GM06990 (cell line): ENCODE measurements around the gene ZCCHC8.

Experiments used
- DNase-seq: peaks from one replicate; pipeline ENCODE4 v3.0.0-alpha.2; 2011; ENCODE audit not compliant: insufficient read length; ENCODE audit errors: extremely low read depth
- H3K27me3 ChIP-seq: replicated peaks from 2 replicates; pipeline ENCODE4 v1.6.0; 2011; ENCODE audit warnings: low read length; ENCODE audit not compliant: control insufficient read depth, insufficient read depth
- H3K36me3 ChIP-seq: 2 replicates; pipeline ENCODE4 v1.5.1; 2011; ENCODE audit warnings: low read length; ENCODE audit not compliant: control insufficient read depth, insufficient read depth
- H3K4me3 ChIP-seq: replicated peaks from 2 replicates; pipeline ENCODE4 v1.5.1; 2011; ENCODE audit warnings: low read depth, mild to moderate bottlenecking, control low read depth, low read length
- CTCF ChIP-seq: IDR thresholded peaks from 2 replicates; pipeline ENCODE4 v1.5.1; 2011; ENCODE audit warnings: low read length, control low read depth, mild to moderate bottlenecking, inconsistent platforms; ENCODE audit not compliant: insufficient read depth, poor library complexity, severe bottlenecking

The ZCCHC8 gene

GRCh38 chr12:122500685-122501488, at the start of gene ZCCHC8:
Gene ZCCHC8, minus strand, starts transcription at chr12:122500932. Its CDS starts 92 bp downstream, at chr12:122500840.
- peak; percentile 97 for DNase-seq
- peak; percentile 41 for TF ChIP-seq CTCF
- Histone ChIP-seq H3K36me3 (peaks cover 2% of the 10 kb centered on the region), H3K4me3 (peak within 1 kb of the TSS; percentile 82), H3K27me3 (no peaks in the 10 kb centered on the region)

GRCh38 chr12:122547330-122547729, 46.6 kb upstream of the ZCCHC8 start:
- peaks cover 7% of the 10 kb centered on the region for H3K36me3 ChIP-seq
- no peaks in the 10 kb centered on the region for H3K27me3 ChIP-seq
- H3K4me3 ChIP-seq = no peak overlapping the region
- no peak for DNase-seq
- TF ChIP-seq CTCF = no peak

GRCh38 chr12:122545855-122546254, 45.1 kb upstream of the ZCCHC8 start:
- TF ChIP-seq CTCF = no peak
- Histone ChIP-seq H3K36me3 (peaks cover 4% of the 10 kb centered on the region), H3K27me3 (no peaks in the 10 kb centered on the region), H3K4me3 (no peak overlapping the region)
- peak; percentile 30 for DNase-seq

- peaks cover 1% of the 10 kb centered on the region for H3K36me3 ChIP-seq
- no peak for DNase-seq
- TF ChIP-seq CTCF = no peak
- H3K4me3 ChIP-seq = no peak overlapping the region
- H3K27me3 ChIP-seq = no peaks in the 10 kb centered on the region
Measured at GRCh38 chr12:122544537-122544936, 43.8 kb upstream of the ZCCHC8 start.

GRCh38 chr12:122538496-122538895, 37.8 kb upstream of the ZCCHC8 start:
- DNase-seq = no peak
- Histone ChIP-seq H3K36me3 (peaks cover 6% of the 10 kb centered on the region), H3K4me3 (no peak overlapping the region), H3K27me3 (no peaks in the 10 kb centered on the region)
- TF ChIP-seq CTCF = no peak
